Mucosa of descending colon (tissue), 3 donors: ENCODE results near the gene PEX10. TPM values are rescaled to one million over a fixed set of nuclear protein-coding genes. Genes with fewer than 3 reads are reported as not detected.

ENCODE experiments used
- ATAC-seq: fragments of 200-7000 bp; cut with Tn5 transposase; one replicate; pipeline ENCODE4 v1.9.1; 2020; ENCODE audit warnings: mild to moderate bottlenecking, moderate library complexity
- DNase-seq, 3 donors: peaks; one replicate each; pipeline ENCODE4 v3.0.0-alpha.2; 2020
- H3K36me3 ChIP-seq: fragments of 200-600 bp; one replicate; pipeline ENCODE4 v1.8.0; 2021; ENCODE audit warnings: low read depth, mild to moderate bottlenecking
- H3K4me1 ChIP-seq: fragments of 200-600 bp; one replicate; pipeline ENCODE4 v1.8.0; 2021; ENCODE audit warnings: low read depth, mild to moderate bottlenecking
- H3K4me3 ChIP-seq: fragments of 200-600 bp; one replicate; pipeline ENCODE4 v1.8.0; 2021; ENCODE audit warnings: mild to moderate bottlenecking
- H3K9me3 ChIP-seq: fragments of 200-600 bp; one replicate; pipeline ENCODE4 v1.8.0; 2021; ENCODE audit warnings: mild to moderate bottlenecking
- intact Hi-C, 2 donors: fragments of 100-400 bp; cut with DNase I in 1 of 2; cut with micrococcal nuclease in 1 of 2; formaldehyde crosslinking; loops; one replicate each; pipeline versions ENCODE4 v1.11.0 to v1.11.1; 2022; cut with DNase I, micrococcal nuclease
- total RNA-seq, 3 donors: library from RNA; stranded (reverse); fragmentation: NEBNext Ultra II Directional in 2 of 3; extraction: Animal tissue kit (Norgen Biotek cat#: 25700) in 2 of 3; gene quantifications; one replicate each; pipeline versions ENCODE4 v1.2.1 to v1.2.4, GENCODE V29; 2021 to 2023
- TF ChIP-seq, protein P1 (sequence below): fragments of 200-600 bp; IDR thresholded peaks from one replicate; pipeline ENCODE4 v1.8.0; 2022; ENCODE audit warnings: antibody characterized with exemption, mild to moderate bottlenecking
- donor health status: DM: no; HTN: no; CAD: no; lungs with moderate emphysema.
- donor health status: DM: no; HTN: no; CAD: no.
- donor health status: DM: no; HTN: yes; CAD: no.

The PEX10 gene
- total RNA-seq, 3 donors from 2014 or later, result 13.4 to 20.4 (median 18.4) TPM

DNA sequence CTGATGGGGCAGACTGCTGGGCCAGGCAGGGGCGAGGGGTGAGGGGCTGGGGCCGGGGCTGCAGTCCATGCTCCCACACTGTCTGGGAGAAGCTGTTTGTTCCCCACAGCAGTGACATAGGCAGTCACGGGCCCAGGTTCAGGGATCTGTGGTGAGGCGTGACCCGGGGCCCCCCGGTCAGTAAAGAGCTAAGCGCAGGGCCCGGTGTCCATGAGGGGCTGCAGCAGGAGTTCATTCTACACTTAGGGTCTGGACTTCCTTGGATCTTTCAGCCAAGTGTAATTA is 4.4 kb downstream of the PEX10 start:
- no peak overlapping the region for H3K4me3 ChIP-seq
- ATAC-seq (no peak), DNase-seq (no peak)
- TF ChIP-seq, protein P1, sequence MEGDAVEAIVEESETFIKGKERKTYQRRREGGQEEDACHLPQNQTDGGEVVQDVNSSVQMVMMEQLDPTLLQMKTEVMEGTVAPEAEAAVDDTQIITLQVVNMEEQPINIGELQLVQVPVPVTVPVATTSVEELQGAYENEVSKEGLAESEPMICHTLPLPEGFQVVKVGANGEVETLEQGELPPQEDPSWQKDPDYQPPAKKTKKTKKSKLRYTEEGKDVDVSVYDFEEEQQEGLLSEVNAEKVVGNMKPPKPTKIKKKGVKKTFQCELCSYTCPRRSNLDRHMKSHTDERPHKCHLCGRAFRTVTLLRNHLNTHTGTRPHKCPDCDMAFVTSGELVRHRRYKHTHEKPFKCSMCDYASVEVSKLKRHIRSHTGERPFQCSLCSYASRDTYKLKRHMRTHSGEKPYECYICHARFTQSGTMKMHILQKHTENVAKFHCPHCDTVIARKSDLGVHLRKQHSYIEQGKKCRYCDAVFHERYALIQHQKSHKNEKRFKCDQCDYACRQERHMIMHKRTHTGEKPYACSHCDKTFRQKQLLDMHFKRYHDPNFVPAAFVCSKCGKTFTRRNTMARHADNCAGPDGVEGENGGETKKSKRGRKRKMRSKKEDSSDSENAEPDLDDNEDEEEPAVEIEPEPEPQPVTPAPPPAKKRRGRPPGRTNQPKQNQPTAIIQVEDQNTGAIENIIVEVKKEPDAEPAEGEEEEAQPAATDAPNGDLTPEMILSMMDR, result no peak
- H3K9me3 ChIP-seq, result no peaks in the 10 kb centered on the region
- peaks cover 6% of the 10 kb centered on the region for H3K4me1 ChIP-seq
- H3K36me3 ChIP-seq, result no peaks in the 10 kb centered on the region
- intact Hi-C loops, result no loop called here

DNA sequence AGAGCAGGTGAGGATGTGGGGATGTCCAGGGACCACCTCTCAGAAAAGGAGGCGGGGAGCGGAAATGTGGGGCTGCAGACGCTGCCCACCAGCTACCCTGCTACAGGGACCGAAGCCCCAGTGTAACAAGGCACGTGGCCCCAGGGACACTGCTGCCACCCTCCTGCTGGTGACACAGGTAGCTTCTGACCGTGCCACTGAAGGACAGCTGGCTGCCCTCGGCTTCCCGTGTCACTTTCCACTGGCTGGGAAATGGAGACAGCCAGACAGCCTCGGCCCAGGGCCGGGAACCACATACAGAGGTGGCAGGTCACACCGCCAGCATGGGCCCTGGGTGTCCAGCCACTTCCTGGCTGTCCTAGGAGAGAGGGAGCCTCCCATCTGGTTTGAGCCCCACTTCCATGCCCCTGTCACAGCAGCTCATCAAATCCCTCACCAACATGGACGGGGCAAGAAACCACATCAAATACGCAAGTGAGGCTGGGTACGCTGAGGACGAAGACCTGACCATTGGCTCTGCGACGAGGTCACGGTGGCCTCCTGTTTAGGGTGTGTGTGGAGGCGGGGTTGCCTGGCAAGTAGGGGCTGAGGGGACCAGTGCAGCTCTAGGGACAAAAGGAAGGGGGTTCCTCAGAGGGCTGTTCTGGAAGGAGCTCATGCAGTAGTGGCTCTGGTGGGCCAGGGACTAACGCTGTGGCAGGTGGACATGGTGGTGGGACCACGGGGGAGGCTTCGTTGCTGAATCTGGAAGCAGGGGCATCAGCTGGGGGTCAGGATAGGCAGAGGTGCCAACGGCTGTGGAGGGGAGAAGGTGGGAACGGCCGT is 5.0 kb downstream of the PEX10 start:
- Histone ChIP-seq H3K36me3 (peaks cover 1% of the 10 kb centered on the region), H3K4me3 (no peak overlapping the region), H3K4me1 (peaks cover 6% of the 10 kb centered on the region), H3K9me3 (no peaks in the 10 kb centered on the region)
- intact Hi-C loops, result no loop called here
- DNase-seq, result no peak
- ATAC-seq, result no peak
- TF ChIP-seq, protein P1, result no peak

DNA sequence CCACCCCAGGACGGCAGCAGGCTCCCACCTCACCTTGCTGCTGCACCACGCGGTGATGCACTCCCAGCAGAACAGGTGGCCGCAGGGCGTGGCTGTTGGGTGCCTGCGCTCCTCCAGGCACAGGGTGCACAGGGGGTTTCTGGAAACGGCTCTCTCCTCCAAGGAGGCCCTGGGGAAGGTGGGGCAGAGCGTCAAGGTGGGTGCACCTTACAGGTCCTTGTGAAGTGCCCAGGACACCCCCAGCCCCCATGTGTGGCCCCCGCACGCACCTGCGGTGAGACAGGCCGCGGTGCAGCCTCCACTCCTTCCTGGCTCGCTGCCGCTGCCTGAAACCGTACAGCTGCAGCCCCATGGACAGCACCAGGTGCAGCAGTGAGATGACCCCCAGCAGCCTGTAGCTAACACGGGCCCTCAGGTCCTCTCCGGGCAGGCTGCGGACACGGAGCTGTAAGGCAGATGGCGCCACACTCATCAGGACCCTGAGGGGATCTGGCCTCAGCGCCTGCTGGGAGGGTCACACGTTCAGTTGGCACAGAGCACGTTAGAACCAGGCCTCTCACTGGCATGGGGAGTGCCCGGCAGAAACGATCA is 5.8 kb downstream of the PEX10 start:
- DNase-seq (no peak), ATAC-seq (peak; percentile 7)
- H3K9me3 ChIP-seq, result no peaks in the 10 kb centered on the region
- H3K36me3 ChIP-seq, result peaks cover 3% of the 10 kb centered on the region
- intact Hi-C loops, result no loop called here
- H3K4me3 ChIP-seq, result no peak overlapping the region
- H3K4me1 ChIP-seq, result peaks cover 2% of the 10 kb centered on the region
- TF ChIP-seq, protein P1, result no peak

GRCh38 chr1:2405588-2406295 is 6.6 kb downstream of the PEX10 start:
- no peak overlapping the region for H3K4me3 ChIP-seq

GRCh38 chr1:2404890-2405511 is 7.4 kb downstream of the PEX10 start:
- TF ChIP-seq, protein P1, result no peak
- Histone ChIP-seq H3K36me3 (peaks cover 3% of the 10 kb centered on the region), H3K4me3 (no peak overlapping the region), H3K4me1 (no peaks in the 10 kb centered on the region), H3K9me3 (no peaks in the 10 kb centered on the region)
- intact Hi-C loops, result no loop called here
- ATAC-seq, result no peak
- DNase-seq, result no peak

More at GRCh38 chr1:2405588-2406295, 6.6 kb downstream of the PEX10 start:
- Histone ChIP-seq H3K4me1 (no peaks in the 10 kb centered on the region), H3K9me3 (no peaks in the 10 kb centered on the region), H3K36me3 (peaks cover 3% of the 10 kb centered on the region)
- ATAC-seq (peak; percentile 2), DNase-seq (no peak)
- TF ChIP-seq, protein P1, result no peak
- intact Hi-C loops, result no loop called here
